Esophagus squamous epithelium (tissue), 4 donors: ENCODE measurements around the gene C12orf57.
A peak's percentile ranks its signal among the peaks of the same experiment; 100 is the strongest.

ENCODE experiments used
- CTCF ChIP-seq, 6 experiments: fragments of 450-650 bp in 4 of 6; fragments of 200-600 bp in 2 of 6; sonication (generic) in 2 of 6; IDR thresholded peaks; one replicate each; pipeline ENCODE4 v1.5.1; 2016 to 2019; ENCODE audit warnings: antibody characterized with exemption in 6 of 6, mild to moderate bottlenecking in 4 of 6, moderate library complexity in 4 of 6
- POLR2A ChIP-seq, 4 donors: fragments of 450-650 bp; IDR thresholded peaks; one replicate each; pipeline ENCODE4 v1.6.1; 2017; ENCODE audit warnings: antibody characterized with exemption in 4 of 4, mild to moderate bottlenecking in 4 of 4, moderate library complexity in 3 of 4

GRCh38 chr12:6943722-6944380 lies at the start of gene C12orf57, which contains the start of gene RNU7-1:
- peak in 1 of 6 experiments; percentile 7 for TF ChIP-seq CTCF (IDR thresholded peaks at IDR 0.05)
- TF ChIP-seq POLR2A (IDR thresholded peaks at IDR 0.05): peak in 3 of 4 donors; percentile 22 to 96 (median 81)
